Measurements from ENCODE around the gene KRTAP12-3.
"Not testable (repeated sequence)": the region's sequence is repeated elsewhere in the genome, so short reads cannot be mapped to it uniquely, and the experiment has no call there.

The KRTAP12-3 gene

GRCh38 chr21:44685050-44685449 is 27.3 kb downstream of the KRTAP12-3 start:
- not testable (repeated sequence) for DNase-seq (ENCODE audit: low read depth)

- DNase-seq (ENCODE audit: low read depth): no peak
These were observed 28.5 kb downstream of the KRTAP12-3 start for GRCh38 chr21:44686000-44686781.

- DNase-seq (ENCODE audit: low read depth): no peak
These were observed 29.3 kb downstream of the KRTAP12-3 start for GRCh38 chr21:44686843-44687561.

- no peak for DNase-seq (ENCODE audit: low read depth)
These were observed 29.9 kb downstream of the KRTAP12-3 start for GRCh38 chr21:44687671-44688070.

GRCh38 chr21:44689740-44690139 is 32.0 kb downstream of the KRTAP12-3 start:
- DNase-seq (ENCODE audit: low read depth): not testable (repeated sequence)

GRCh38 chr21:44691686-44692085 is 34.0 kb downstream of the KRTAP12-3 start:
- no peak for DNase-seq (ENCODE audit: low read depth)

GRCh38 chr21:44692798-44693512 is 35.2 kb downstream of the KRTAP12-3 start:
- no peak for DNase-seq (ENCODE audit: low read depth)

- DNase-seq (ENCODE audit: low read depth): no peak
These were observed 37.0 kb downstream of the KRTAP12-3 start for GRCh38 chr21:44694776-44695175.

GRCh38 chr21:44695184-44695583 is 37.5 kb downstream of the KRTAP12-3 start:
- DNase-seq (ENCODE audit: low read depth): no peak

- no peak for DNase-seq (ENCODE audit: low read depth)
These were observed 37.9 kb downstream of the KRTAP12-3 start for GRCh38 chr21:44695641-44696040.

GRCh38 chr21:44696572-44696971 is 38.8 kb downstream of the KRTAP12-3 start:
- no peak for DNase-seq (ENCODE audit: low read depth)

- not testable (repeated sequence) for DNase-seq (ENCODE audit: low read depth)
These were observed 39.6 kb downstream of the KRTAP12-3 start, which contains the start of gene KRTAP10-12 for GRCh38 chr21:44697172-44697810. KRTAP10-12 (plus strand) TSS chr21:44697172; CDS start chr21:44697202, 30 bp downstream.

- DNase-seq (ENCODE audit: low read depth): no peak
These were observed 40.3 kb downstream of the KRTAP12-3 start for GRCh38 chr21:44697811-44698734.

GRCh38 chr21:44699502-44700001 is 41.8 kb downstream of the KRTAP12-3 start:
- DNase-seq (ENCODE audit: low read depth): no peak

GRCh38 chr21:44700101-44701022 is 42.6 kb downstream of the KRTAP12-3 start:
- no peak for DNase-seq (ENCODE audit: low read depth)

- no peak for DNase-seq (ENCODE audit: low read depth)
These were observed 43.3 kb downstream of the KRTAP12-3 start for GRCh38 chr21:44701023-44701400.

GRCh38 chr21:44701541-44701940 is 43.8 kb downstream of the KRTAP12-3 start:
- no peak for DNase-seq (ENCODE audit: low read depth)

- no peak for DNase-seq (ENCODE audit: low read depth)
These were observed 44.6 kb downstream of the KRTAP12-3 start for GRCh38 chr21:44702111-44702972.
